Measurements from ENCODE around the gene C18orf32.
A peak's percentile ranks its signal among the peaks of the same experiment; 100 is the strongest.
"Not testable (repeated sequence)": the region's sequence is repeated elsewhere in the genome, so short reads cannot be mapped to it uniquely, and the experiment has no call there.

Gene C18orf32

DNA sequence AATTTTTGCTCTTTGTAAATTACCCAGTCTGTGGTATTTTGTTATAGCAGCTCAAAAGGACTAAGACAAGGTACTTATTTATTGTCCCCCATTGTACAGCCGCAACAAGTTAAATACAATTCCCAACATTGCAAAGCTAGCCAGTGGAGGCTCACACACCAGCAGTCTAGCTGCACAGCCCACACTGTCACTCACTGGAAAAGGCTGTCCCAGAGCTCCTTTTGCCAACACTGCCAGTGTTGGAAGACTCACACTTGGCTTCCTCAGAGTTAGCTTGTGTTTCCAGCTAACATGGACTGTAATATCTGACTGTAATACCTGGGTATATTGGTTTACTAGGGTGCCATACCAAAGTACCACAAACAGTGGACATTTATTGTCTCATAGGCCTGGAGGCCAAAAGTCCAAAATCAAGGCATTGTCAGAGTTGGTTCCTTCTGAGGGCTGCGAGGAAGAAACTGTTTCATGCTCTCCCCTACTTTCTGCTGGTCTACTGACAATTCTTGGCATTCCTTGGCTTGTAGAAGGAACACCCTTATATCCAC is 19.9 kb downstream of the C18orf32 start:
- DNase-seq = no peak

DNA sequence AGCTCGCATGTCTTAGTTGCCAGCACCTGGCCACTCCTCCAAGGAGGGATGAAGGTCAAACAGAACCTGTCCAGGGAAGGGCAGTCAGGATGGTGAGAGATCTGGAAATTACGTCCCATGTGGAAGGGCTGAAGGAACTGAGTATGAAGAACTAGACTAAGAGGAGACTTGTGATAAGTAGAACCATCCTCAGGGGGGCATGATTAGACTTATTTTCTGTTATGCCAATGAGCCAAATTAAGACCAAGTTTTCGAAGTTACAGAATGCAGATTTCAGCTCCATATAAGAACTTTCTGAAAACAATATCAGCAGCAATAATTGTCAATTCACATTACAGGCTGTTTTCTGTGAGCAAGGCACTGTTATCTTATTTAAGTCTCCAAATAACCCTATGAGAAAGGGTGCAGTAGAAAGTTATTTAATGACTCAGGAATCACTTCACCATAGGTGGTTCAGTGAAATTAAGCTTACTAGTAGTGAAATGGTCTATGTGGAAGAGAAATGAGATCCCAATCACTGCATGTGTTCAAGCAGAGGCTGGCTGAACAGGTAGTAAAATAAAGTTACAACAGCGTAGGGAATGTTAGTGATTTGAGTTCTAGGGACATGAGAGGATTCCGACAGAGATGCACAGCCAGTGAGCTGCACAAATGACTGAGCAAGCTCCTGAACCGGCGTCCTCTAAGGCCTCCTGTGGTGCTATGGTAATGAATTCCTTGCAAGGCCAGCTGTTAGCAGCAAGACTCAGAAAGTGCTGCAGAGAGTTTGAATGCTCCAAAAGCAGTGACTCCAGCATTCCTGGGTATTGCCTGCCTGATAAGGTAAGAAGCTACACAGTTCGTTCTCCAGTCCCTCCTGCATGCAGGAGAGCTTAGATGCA is 22.1 kb downstream of the C18orf32 start:
- DNase-seq = no peak

DNA sequence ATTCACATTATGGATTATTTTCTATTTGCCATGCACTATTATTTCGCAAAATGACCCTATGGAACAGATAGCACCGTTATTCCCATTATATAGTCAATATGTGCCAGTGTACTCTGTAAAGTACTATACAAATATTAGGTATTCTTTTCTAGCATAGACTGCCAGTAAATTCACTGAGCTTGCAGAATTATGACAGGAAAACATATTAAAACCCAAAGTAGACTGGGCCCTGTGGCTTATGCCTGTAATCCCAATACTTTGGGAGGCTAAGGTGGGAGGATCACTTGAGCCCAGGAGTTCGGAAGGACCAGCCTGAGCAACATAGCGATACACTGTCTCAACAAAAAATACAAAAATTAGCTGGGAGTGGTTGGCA is 25.4 kb downstream of the C18orf32 start:
- DNase-seq = no peak

DNA sequence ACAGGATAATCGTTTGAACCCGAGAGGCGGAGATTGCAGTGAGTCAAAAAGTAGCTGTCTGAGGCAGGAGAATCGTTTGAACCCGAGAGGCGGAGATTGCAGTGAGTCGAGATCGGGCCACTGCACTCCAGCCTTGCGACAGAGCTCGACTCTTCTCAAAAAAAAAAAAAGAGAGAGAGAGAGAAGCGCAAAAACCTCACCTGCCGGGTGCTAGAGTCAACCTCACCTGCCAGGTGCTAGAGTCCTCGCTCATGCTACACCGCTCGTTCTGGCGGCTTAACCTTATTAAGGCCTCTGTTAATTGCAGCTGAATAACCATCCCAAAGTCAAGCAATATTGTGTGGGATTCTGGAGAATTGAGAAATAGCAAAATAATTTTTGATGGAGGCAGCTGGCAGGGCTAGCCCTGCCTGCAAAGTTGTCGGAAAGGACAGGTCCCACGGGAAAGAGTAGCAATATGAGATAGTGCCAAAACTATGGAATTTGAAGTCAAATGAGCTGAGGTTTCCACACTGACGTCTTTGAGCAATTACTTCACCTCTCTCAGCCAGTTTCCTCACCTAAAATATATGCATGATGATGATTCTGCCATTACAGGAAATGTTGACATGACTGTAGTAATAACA is 25.9 kb downstream of the C18orf32 start:
- no peak for DNase-seq

DNA sequence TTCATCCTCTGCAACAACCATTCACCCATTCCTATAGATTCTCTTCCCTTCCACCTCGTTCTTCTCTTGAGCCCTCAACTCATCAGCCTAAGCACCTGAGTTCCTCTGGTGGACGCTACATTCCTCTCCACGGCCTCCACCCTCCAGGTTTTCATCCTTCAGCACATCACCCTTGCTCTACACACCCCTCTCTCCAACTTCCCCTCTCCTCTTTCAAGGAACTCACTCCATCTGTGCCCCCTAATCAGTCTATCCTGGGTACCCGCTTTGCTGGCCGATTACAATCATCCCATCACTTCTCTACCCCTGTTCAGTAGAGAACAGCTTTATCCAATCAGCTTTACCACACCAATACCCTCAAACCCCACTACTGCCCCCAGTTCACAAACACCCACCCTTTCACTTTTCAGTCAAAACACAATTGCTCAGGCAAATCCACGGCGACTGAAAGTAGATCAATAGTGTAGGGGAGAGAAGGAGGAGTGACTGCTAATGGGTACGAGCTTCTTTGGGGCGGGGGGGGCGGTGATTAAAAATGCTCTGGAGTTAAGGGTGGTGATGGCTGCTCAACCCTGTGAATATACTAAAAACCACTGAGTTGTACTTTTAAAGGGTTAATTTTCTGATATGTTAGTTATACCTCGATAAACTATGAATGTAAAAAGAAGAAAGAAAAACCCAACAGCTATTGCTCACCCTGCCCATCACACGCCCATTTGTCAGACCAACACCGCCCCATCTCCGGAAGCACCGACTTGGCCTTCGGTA is 27.4 kb downstream of the C18orf32 start:
- no peak for DNase-seq

DNA sequence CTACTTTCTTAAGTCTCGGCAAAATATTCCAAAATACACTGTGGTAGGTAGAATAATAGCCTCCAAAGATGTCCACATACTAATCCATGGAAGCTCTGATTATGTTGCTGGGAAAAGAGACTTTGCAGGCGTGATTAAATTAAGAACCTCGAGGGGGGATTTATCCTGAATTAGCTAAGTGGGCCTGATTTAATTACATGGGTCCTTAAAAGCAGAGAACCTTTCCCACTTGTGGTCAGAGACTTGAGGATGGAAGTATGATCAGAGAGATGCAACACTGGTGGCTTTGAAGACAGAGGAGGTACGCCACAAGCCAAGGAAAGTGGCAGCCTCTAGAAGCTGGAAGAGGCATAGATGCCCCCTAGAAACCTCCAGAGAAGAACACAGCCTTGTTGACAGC is 29.4 kb downstream of the C18orf32 start:
- no peak for DNase-seq

DNA sequence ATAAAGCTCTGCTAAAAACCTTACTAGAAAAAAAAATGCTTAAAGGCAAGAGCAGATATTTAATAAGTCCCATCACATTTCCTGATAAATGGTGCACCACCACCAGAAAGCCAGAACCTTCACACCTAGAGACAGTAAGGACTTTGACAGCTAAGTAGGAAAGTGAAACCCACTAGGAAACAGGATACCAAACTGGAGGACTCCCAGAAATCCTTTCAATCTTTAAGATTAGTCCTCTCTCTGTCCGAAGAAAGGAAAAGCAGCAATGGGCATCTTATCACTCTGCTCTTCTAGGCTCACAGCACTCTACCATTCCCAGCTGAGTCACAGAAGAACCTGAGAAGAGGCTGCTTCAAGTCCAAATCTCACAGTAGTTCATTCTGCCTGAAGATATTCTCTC is 30.2 kb downstream of the C18orf32 start:
- no peak for DNase-seq

DNA sequence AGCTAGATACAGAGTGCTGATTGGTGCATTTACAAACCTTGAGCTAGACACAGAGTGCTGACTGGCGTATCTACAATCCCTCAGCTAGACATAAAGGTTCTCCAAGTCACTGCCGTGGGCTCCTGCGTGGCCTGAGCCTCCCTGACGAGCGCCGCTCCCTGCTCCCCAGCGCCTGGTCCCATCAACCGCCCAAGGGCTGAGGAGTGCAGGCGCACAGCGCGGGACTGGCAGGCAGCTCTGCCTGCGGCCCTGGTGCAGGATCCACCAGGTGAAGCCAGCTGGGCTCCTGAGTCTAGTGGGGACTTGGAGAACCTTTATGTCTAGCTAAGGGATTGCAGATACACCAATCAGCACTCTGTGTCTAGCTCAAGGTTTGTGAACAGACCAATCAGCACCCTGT is 34.5 kb downstream of the C18orf32 start:
- not testable (repeated sequence) for DNase-seq

DNA sequence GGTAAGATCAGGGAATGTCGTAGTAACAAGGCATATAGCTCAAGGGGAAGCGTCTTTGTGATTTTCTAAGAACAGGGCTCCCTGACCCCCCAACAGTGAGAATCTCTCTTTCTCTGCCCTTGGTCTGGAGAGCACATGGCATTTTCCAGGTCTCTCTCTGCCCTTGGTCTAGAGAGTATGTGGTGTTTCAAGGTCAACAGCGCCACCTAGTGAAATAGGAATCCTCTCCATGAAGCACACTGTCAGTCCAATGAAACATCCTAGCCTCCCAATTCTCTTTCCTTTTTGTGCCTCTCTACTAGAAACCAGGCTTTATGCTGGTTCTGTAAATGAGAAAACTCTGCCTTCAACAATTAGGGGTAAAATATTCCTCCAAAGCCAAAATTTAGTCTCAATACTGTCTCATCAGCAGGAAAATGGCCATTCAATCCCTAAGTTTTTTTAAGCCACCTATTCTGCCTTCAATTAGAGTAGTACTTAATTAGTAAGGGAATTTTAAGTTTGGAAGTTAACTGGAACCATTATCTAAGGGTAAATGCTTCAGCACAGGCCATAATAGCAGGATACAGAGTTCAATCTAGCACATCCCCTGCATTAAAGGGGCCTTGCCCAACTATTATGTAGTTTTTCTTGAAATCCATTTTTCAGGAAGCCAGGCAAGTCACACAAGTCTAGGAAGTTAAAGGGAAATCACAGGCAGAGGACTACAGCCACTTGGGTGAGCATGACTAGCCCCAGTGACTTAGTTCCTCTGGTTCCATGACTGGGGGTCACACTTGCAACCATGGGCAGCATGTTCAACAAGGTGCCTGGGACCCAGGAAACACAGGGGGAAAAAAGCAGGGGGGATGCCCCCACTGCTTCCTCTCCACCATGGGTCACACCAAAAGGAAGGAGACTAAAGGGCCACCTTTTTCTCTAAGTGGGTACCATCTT is 39.0 kb downstream of the C18orf32 start:
- peak; percentile 36 for DNase-seq

DNA sequence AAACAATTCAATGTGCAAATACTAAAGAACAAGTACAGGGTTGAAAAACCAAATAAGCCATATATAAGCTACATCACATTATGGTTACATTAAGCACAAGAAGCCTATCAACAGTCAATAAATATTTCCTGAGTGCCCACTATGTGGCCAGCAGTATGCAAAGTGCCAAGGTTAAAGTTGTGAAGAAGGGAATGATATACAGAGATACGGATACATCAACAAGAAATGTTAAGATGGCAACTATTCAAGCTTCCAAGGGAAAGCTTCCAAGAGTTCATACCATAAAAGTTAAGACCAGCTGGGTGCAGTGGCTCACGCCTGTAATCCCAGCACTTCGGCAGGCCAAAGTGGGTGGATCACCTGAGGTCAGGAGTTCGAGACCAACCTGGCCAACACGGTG is 40.6 kb downstream of the C18orf32 start:
- no peak for DNase-seq

DNA sequence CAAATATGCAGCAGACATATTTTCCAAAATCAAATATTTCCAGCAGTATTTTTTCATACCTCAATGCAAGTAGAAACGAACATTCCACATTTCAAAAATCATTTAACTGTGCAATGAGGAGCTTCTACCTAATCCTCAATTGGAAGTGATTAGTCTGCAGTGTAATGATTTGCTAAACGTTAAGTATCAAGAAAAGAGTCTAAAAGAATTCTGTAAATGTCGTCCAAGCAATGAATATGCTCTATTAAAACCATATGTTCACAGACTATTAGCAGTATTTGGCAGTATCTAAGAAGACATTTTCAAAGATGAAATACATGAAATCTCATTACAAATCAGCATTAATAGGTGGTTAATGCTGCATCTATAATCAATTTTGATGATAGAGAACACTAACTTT is 42.5 kb downstream of the C18orf32 start:
- DNase-seq = no peak

DNA sequence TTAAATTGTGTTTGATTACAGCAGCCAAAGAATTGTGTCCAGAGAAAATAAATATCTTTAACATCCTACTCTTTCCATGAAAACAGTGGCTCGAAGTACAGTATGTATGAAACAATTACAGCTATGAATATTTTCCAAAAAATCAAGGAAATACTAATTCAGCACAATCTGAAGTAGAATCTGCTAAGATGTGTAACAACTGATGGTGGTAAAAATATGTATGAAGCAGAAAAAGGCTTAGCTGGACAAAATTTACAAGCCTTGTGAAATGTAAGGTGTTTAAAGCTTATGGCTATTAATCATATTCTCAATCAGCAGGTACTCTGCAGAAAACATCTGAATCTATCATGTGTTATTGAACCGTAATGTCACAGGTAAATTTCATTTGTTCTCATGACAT is 43.2 kb downstream of the C18orf32 start:
- no peak for DNase-seq

DNA sequence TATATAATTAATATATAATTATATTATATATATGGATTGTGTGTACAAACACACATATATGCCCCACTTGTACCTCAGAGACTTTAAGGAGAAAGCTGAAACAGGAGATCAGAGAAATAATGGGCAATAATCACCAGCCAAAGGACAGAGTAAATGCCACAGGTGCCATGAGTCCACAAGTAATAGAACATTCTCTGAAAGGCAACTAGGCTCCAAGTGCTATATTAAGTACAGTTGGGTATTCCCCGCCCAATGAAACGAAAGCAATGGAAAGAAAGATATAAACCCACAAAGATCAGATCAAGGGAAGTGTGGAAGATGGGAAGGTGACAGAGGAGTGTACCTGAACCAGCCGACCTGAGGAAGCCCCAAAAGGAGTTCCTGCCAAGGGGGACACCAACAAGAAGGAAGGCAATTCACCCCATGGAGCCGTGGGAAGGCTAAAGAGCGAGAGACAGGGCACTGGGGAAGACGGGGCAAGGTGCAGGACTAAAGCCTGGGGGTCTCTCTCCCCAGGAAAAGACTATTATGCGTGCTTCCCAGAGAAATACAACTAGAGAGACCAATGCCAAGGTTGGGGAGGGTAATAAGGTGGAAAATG is 45.6 kb downstream of the C18orf32 start:
- no peak for DNase-seq

DNA sequence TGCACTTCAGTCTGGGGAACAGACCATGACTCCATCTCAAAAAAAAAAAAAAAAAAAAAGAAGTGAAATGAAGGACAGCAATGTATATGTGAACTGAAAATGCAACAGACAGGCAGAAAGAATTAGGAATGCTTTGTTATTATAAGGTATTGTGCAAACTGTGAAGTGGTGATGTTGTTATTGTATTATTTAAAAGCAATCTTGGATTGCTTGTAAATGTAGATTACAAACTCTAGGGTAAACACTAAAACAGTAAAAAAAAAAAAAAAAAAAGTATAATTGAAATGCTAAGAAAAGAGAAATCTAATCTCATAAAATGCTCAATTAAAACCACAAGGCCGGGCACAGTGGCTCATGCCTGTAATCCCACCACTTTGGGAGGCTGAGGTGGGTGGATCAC is 51.9 kb downstream of the C18orf32 start:
- no peak for DNase-seq

DNA sequence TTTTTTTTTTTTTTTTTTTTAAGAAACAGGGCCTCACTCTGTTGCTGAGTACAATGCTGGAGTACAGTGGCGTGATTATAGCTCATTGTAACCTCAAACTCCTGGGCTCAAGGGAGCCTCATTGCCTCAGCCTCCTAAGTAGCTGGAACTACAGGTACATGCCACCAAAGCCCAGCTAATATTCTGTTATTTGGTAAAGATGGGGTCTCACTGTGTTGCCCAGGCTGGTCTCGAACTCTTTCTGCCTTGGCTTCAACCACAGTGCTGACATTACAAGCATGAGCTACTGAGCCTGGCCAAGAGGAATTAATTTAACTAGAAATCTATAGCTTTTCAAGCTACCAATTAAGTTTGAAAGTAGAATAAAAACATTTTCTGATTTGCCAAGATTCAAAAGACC is 54.4 kb downstream of the C18orf32 start:
- no peak for DNase-seq

DNA sequence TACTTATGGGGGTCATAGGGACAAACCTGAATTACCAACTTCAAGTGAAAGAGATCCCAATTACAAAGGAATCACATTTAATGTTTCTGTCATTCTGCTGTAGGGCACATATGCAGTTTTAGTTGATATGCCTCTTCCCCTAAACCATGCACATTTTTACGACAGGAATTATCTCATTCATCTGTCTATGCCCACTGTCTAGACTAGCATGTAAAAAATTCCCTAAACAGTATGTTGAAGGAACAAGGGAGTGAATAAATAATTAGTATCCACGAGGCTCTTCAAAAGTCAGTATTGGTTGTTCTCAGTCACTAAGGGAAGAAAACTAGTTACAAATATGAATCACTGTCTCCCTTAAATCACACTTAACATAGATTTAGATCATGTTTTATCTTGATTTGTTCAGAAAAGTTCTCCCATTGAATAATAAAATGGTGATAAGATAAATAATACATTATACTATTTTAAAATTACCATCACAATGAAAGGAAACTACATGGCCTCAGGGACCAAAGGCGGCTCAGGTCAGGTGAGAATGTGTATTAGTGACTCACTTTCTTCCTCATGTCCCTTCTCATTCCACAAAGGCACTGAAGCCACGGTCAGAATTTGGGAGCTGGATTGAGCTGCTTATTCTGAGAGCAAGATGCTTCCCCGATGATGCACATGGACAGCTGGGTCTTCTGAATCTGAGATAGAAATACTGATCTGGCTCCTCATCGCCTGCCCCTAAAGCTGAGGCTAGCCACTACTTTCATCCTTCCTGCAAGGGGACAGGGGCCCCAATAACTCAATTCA is 55.7 kb downstream of the C18orf32 start:
- no peak for DNase-seq

Data from NCI-H1694 treated with DMSO at 0.1 percent for 48 hours (cell line).